GM12892 (cell line): Measurements from ENCODE around the gene LHFPL5.

Source experiments
- POLR2A ChIP-seq: IDR thresholded peaks from 2 replicates; pipeline ENCODE4 v1.6.1; 2011; ENCODE audit warnings: low read depth, low read length, control low read depth
- POLR2AphosphoS5 ChIP-seq: IDR thresholded peaks from 2 replicates; pipeline ENCODE4 v1.6.1; 2011; ENCODE audit warnings: low read depth, low read length, control low read depth
- TAF1 ChIP-seq: IDR thresholded peaks from 2 replicates; pipeline ENCODE4 v1.6.1; 2011; ENCODE audit warnings: low read depth, mild to moderate bottlenecking, control low read depth, low read length, borderline replicate concordance

- TF ChIP-seq POLR2A (no peak), TAF1 (no peak), POLR2AphosphoS5 (no peak)
These were observed 14.5 kb upstream of the LHFPL5 start for GRCh38 chr6:35790683-35791082.
